ENCODE results near the gene AIFM3.

DNA sequence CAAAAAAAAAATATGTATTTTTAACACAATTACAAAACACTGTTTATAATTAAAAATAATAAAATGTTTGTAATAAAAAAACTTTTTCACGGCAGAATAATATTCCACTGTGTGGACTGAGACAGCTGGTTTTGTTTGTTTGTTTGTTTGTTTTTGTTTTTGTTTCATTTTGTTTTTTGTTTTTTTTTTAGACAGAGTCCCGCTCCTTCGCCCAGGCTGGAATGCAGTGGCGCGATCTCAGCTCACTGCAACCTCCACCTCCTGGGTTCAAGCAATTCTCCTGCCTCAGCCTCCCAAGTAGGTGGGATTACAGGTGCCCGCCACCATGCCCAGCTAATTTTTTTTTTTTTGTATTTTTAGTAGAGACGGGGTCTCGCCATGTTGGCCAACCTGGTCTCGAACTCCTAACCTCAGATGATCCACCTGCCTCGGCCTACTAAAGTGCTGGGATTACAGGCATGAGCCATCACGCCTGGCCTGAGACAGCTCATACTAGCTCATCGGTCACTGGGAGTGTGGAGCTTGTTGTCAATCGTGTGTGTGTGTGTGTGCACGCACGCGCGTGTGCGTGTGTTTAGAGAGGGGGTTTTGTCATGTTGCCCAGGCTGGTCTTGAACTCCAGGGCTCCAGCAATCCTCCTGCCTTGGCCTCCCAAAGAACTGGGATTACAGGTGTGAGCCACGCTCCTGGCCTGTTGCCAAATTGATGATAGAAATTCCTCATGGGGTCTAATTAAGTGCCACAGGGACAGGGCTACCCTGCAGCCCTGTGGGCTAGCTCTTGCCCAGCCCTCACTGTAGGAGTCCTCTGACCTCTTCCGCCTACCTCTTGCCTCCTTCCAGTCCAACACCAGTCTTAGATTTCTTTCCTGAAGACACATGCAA is 7.2 kb upstream of the AIFM3 start:
- TF ChIP-seq CTCF (IDR thresholded peaks at IDR 0.05) = no peak
- no peak for TF ChIP-seq ZFX (IDR thresholded peaks at IDR 0.05; ENCODE audit: borderline replicate concordance)
